Activated CD4-positive, alpha-beta memory T cell treated with anti-CD3 and anti-CD28 coated beads, Interleukin-2, amount 10 ng/mL, durations not matched to agents 7 days and 5 days (primary cell): ENCODE data around the gene TRPM5. TPM values are rescaled to one million over a fixed set of nuclear protein-coding genes. Genes with fewer than 3 reads are reported as not detected.
"Not testable (repeated sequence)": the region's sequence is repeated elsewhere in the genome, so short reads cannot be mapped to it uniquely, and the experiment has no call there.

ENCODE experiments used
- CTCF ChIA-PET: fragments of 350-600 bp; sonication (Branson Sonifier 250); formaldehyde crosslinking; loops from one replicate; lab custom pipeline; 2021; ENCODE audit warnings: antibody characterized with exemption, inconsistent platforms; lab: Charles Lee
- POLR2A ChIA-PET: fragments of 350-600 bp; sonication (Branson Sonifier 250); formaldehyde crosslinking; loops from one replicate; lab custom pipeline; 2021; ENCODE audit warnings: antibody characterized with exemption; lab: Charles Lee
- DNase-seq: peaks from one replicate; pipeline ENCODE4 v3.0.0-alpha.2; 2020
- H3K27ac Mint-ChIP-seq: one replicate; pipeline ENCODE4 v1.8.0; 2021; ENCODE audit warnings: mild to moderate bottlenecking, mixed read lengths
- H3K27me3 Mint-ChIP-seq: one replicate; pipeline ENCODE4 v1.8.0; 2021; ENCODE audit warnings: mixed read lengths
- H3K36me3 Mint-ChIP-seq: one replicate; pipeline ENCODE4 v1.8.0; 2021; ENCODE audit warnings: low read depth, mixed read lengths
- H3K4me1 Mint-ChIP-seq: one replicate; pipeline ENCODE4 v1.8.0; 2021; ENCODE audit warnings: mixed read lengths
- H3K4me3 Mint-ChIP-seq: one replicate; pipeline ENCODE4 v1.8.0; 2021; ENCODE audit warnings: mild to moderate bottlenecking, mixed read lengths
- H3K9me3 Mint-ChIP-seq: one replicate; pipeline ENCODE4 v1.8.0; 2021; ENCODE audit warnings: mixed read lengths
- total RNA-seq, 2 experiments: library from RNA; stranded (reverse); gene quantifications; one replicate each; pipeline ENCODE4 v1.2.3, GENCODE V29; 2021

The TRPM5 gene, protein sequence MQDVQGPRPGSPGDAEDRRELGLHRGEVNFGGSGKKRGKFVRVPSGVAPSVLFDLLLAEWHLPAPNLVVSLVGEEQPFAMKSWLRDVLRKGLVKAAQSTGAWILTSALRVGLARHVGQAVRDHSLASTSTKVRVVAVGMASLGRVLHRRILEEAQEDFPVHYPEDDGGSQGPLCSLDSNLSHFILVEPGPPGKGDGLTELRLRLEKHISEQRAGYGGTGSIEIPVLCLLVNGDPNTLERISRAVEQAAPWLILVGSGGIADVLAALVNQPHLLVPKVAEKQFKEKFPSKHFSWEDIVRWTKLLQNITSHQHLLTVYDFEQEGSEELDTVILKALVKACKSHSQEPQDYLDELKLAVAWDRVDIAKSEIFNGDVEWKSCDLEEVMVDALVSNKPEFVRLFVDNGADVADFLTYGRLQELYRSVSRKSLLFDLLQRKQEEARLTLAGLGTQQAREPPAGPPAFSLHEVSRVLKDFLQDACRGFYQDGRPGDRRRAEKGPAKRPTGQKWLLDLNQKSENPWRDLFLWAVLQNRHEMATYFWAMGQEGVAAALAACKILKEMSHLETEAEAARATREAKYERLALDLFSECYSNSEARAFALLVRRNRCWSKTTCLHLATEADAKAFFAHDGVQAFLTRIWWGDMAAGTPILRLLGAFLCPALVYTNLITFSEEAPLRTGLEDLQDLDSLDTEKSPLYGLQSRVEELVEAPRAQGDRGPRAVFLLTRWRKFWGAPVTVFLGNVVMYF (N-terminal part only)
- not detected for total RNA-seq

DNA sequence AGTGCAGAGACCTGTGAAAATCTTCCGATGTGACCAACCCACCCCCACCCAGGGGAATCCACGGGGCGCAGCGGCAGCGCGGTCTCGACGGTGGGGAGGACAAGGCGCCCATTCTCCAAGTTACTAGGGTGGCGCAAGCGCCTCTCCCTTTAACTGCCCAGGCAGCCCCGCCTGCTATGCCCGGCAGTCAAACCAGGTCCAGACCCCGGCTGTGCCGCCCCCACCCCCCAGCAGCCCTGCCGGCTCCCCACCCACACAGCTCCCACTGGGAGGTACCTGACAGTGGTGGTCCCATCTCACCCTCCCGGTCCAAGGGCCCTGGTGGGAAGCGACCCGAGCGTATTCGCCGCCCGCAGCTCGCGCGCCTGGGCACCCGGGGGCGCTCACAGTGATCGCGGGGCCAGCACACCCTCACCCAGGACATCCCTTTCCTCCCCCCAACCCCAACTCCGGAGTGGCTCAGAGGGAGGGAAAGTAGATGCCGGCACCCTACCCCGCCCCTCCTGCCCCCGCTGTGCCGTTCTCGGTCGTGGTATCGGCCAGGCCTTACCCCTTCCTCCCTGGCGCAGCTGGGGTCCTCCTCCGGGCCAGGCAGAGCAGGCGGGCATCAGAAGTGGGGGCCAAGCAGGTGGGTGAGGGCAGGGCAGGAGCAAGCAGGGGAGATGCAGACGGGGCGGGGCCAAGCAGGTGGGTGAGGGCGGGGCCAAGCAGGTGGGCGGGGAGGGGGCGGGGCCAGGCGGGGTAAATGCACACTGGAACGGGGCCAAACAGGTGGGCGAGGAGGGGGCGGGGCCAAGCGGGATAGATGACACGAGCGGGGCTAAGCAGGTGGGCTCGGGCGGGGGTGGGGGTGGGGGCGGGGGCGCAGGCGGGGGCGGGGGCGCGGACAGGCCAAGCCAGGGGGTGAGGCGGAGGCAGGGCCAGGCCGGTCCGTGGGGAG lies at the start of gene TRPM5:
Gene TRPM5, minus strand, starts transcription at position 634 of the 940 bp plus-strand sequence. CDS start 21,478 bp downstream, outside the sequence.
- Mint-ChIP-seq H3K27ac (peak within 1 kb of the TSS; percentile 71), H3K4me3 (peak within 1 kb of the TSS; percentile 89), H3K9me3 (no peaks in the 10 kb centered on the region), H3K27me3 (peaks cover 14% of the 10 kb centered on the region), H3K36me3 (no peaks in the 10 kb centered on the region), H3K4me1 (peaks cover 34% of the 10 kb centered on the region)
- DNase-seq: peak; percentile 72
- ChIA-PET POLR2A (interaction anchor here (1.5 to 2.3 kb wide), 2 partner anchors 21 to 23 kb away, joined by 3 to 10 read pairs; no protein-coding TSS in a partner anchor), CTCF (interaction anchor here (1.8 to 1.9 kb wide), 2 partner anchors 24 to 87 kb away, joined by 4 to 6 read pairs; no protein-coding TSS in a partner anchor)

DNA sequence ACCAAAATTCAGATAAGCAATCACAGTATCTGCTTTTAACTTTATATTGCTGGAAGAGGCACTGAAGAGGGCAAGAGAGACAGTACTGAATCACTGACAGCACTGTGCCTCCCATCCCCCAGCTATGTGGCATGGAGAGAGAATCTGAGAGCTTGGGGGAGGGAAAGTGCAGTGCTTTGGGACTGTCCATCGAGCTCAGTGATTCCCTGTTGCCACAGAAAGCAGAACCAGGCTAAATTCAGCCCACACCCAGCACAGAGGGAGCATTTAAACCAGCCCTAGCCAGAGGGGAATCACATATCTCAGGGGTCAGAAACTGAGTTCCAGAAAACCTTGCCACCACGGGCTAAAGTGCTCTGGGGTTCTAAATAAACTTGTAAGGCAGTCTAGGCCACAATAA lies 44.8 kb upstream of the TRPM5 start:
- CTCF ChIA-PET: no interaction called here
- no peak for DNase-seq
- H3K4me1 Mint-ChIP-seq: no peaks in the 10 kb centered on the region
- H3K9me3 Mint-ChIP-seq: peaks cover 43% of the 10 kb centered on the region
- POLR2A ChIA-PET: no interaction called here
- no peak overlapping the region for H3K27ac Mint-ChIP-seq
- peaks cover 36% of the 10 kb centered on the region for H3K36me3 Mint-ChIP-seq
- no peak overlapping the region for H3K4me3 Mint-ChIP-seq
- H3K27me3 Mint-ChIP-seq: peaks cover 3% of the 10 kb centered on the region

DNA sequence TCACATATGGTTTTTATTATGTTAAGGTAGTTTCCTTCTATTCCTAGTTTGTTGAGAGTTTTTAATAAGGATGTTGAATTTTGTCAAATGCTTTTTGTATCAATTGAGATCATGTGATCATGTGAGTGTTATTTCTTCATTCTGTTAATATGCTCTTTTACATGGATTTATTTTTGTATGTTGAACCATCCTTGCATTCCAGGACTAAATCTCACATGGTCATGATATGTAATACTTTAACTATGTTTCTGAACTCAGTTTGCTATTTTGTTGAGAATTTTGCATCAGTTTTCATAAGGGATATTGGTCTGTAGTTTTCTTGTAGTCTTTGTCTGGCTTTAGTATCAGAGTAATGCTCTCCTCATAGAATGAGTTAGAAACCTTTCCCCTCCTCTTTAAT lies 43.7 kb upstream of the TRPM5 start:
- CTCF ChIA-PET: no interaction called here
- Mint-ChIP-seq H3K27ac (no peak overlapping the region), H3K4me1 (no peaks in the 10 kb centered on the region)

DNA sequence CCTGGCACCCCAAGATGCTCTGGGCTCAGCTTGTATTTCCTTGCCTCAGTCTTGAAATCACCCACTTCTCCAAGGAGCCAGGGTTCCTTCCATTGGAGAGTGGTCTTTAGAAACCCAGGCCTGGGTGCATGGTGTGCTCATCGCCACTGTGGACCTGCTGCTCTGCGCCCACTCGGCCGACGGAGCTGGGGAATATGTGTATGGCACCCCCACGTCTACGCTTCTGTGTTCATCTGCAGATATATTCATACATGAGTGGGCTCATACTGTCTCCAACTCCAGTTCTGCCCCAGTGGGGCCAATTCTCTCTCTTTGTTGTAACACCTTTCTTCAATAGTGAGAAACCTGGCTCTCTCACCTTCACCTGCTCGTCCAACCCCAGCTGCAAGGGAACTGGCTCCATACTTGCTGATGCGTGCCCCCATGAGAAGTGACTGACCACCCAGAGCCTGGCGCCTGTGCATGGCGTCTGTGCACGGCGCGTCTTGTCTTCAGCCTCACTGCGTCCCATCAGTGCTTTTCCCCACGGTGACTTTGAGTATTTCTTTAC lies 40.3 kb upstream of the TRPM5 start:
- ChIA-PET POLR2A (no interaction called here), CTCF (no interaction called here)

More for the DNA sequence above, 43.7 kb upstream of the TRPM5 start:
- Mint-ChIP-seq H3K27me3 (peaks cover 3% of the 10 kb centered on the region), H3K4me3 (no peak overlapping the region), H3K9me3 (peaks cover 39% of the 10 kb centered on the region), H3K36me3 (peaks cover 35% of the 10 kb centered on the region)
- POLR2A ChIA-PET: no interaction called here
- no peak for DNase-seq

DNA sequence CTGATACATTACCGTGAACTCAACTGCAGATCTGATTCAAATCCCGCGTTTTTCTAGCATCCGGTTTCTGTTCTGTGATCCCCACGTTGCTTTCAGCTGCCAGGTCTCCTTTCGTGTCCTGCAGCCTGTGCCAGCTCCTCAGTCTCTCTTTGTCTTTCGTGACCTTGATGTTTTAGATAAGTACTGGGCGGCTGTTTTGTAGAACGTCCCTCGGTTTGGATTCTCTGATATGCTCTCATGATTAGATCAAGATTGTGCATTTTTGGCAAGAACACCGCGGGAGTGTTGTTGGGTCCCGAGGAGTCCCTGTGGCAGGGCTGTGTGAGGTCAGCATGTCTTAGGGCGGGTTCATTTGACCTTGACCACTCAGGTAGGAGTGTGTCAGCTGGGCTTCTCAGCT lies 39.1 kb upstream of the TRPM5 start:
- no peak overlapping the region for H3K4me3 Mint-ChIP-seq
- peaks cover 13% of the 10 kb centered on the region for H3K4me1 Mint-ChIP-seq
- POLR2A ChIA-PET: no interaction called here
- DNase-seq: no peak
- H3K27ac Mint-ChIP-seq: no peak overlapping the region
- H3K36me3 Mint-ChIP-seq: peaks cover 50% of the 10 kb centered on the region
- H3K27me3 Mint-ChIP-seq: no peaks in the 10 kb centered on the region
- CTCF ChIA-PET: no interaction called here
- H3K9me3 Mint-ChIP-seq: peaks cover 44% of the 10 kb centered on the region

More for the DNA sequence above, 40.3 kb upstream of the TRPM5 start:
- H3K27ac Mint-ChIP-seq: no peak overlapping the region
- H3K9me3 Mint-ChIP-seq: peaks cover 47% of the 10 kb centered on the region
- H3K36me3 Mint-ChIP-seq: peaks cover 46% of the 10 kb centered on the region
- no peak overlapping the region for H3K4me3 Mint-ChIP-seq
- peaks cover 13% of the 10 kb centered on the region for H3K4me1 Mint-ChIP-seq
- no peaks in the 10 kb centered on the region for H3K27me3 Mint-ChIP-seq
- DNase-seq: no peak

DNA sequence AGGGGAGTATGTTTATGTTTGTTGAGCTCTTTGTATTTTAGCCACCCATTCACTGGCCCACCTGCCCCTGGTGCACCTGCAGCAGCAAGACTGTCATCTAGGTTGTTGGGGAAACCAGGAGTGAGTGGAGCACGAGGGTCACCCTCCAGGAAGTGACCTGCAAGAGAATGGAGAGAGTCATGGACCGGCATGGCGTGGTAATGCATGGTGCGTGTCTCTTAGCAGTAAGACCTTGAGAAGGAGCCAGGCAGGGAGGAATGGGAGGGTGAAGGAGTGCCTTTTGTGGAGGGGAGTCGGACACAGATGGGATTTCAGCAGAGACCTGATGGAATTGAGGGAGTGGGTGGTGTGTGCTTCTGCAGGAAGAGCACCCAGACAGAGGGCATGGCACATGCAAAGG lies 38.4 kb upstream of the TRPM5 start:
- CTCF ChIA-PET: no interaction called here
- no peaks in the 10 kb centered on the region for H3K27me3 Mint-ChIP-seq
- POLR2A ChIA-PET: no interaction called here
- H3K4me1 Mint-ChIP-seq: peaks cover 13% of the 10 kb centered on the region
- DNase-seq: no peak
- peaks cover 42% of the 10 kb centered on the region for H3K9me3 Mint-ChIP-seq
- no peak overlapping the region for H3K4me3 Mint-ChIP-seq
- no peak overlapping the region for H3K27ac Mint-ChIP-seq
- H3K36me3 Mint-ChIP-seq: peaks cover 49% of the 10 kb centered on the region

DNA sequence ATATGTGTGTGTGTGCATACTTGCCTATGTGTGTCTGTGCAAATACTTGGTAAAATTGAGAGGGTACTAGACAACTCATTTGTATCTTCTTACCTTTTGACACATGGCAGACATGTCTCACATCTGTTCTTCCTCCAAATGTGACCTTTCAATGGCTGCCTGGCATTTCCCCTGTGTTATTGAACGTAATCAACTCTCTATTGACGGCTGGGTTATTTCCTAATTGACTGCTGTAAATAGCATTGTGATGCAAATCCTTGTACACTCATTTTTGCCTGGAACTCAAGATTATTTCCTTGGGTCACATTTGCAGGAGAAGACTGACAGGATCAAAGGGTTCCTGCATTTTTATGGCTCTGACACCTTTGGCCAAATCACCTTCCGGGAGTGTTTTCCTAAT lies 37.9 kb upstream of the TRPM5 start:
- Mint-ChIP-seq H3K4me1 (peaks cover 13% of the 10 kb centered on the region), H3K27ac (no peak overlapping the region), H3K4me3 (no peak overlapping the region), H3K27me3 (no peaks in the 10 kb centered on the region), H3K9me3 (peaks cover 42% of the 10 kb centered on the region), H3K36me3 (peaks cover 51% of the 10 kb centered on the region)
- no peak for DNase-seq
- CTCF ChIA-PET: no interaction called here
- POLR2A ChIA-PET: no interaction called here

DNA sequence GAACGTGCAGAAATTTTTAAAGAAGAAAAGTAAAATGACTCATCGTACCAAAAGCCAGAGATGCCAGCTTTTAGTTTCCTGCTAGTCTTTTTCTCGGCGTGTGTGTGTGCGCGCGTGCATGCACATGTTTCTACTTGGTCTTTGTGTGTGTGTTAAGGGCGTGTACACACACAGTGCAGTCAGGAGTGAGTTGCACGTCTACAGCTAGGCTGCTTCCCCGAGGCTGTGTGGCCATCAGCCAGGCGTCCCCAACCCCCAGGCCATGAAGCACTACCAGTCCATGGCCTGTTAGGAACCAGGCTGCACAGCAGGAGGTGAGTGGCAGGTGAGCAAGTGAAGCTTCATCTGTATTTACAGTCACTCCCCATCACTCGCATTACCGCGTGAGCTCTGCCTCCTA lies 36.9 kb upstream of the TRPM5 start:
- Mint-ChIP-seq H3K27me3 (no peaks in the 10 kb centered on the region), H3K9me3 (peaks cover 36% of the 10 kb centered on the region), H3K4me1 (peaks cover 13% of the 10 kb centered on the region), H3K36me3 (peaks cover 51% of the 10 kb centered on the region), H3K27ac (no peak overlapping the region), H3K4me3 (no peak overlapping the region)
- ChIA-PET CTCF (no interaction called here), POLR2A (no interaction called here)
- DNase-seq: no peak

DNA sequence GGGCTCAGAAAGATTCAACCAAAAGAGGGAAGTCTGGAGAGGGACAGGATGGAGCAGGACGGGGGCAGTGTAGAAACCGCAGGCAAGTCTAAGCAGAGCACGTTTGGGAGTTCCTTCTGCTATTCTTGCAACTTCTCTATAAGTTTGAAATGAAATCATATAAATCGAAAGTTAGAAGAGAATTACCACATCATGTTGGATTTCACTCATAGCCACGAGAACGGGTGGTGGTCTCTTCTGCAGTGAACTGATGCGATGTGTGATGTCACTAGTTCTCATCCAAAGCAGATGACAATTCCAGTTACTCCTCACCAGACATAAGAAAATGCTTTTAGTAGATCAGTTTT lies 36.5 kb upstream of the TRPM5 start:
- Mint-ChIP-seq H3K36me3 (peaks cover 47% of the 10 kb centered on the region), H3K4me3 (no peak overlapping the region), H3K4me1 (peaks cover 13% of the 10 kb centered on the region), H3K9me3 (peaks cover 34% of the 10 kb centered on the region), H3K27me3 (no peaks in the 10 kb centered on the region), H3K27ac (no peak overlapping the region)
- ChIA-PET POLR2A (no interaction called here), CTCF (no interaction called here)
- DNase-seq: no peak

DNA sequence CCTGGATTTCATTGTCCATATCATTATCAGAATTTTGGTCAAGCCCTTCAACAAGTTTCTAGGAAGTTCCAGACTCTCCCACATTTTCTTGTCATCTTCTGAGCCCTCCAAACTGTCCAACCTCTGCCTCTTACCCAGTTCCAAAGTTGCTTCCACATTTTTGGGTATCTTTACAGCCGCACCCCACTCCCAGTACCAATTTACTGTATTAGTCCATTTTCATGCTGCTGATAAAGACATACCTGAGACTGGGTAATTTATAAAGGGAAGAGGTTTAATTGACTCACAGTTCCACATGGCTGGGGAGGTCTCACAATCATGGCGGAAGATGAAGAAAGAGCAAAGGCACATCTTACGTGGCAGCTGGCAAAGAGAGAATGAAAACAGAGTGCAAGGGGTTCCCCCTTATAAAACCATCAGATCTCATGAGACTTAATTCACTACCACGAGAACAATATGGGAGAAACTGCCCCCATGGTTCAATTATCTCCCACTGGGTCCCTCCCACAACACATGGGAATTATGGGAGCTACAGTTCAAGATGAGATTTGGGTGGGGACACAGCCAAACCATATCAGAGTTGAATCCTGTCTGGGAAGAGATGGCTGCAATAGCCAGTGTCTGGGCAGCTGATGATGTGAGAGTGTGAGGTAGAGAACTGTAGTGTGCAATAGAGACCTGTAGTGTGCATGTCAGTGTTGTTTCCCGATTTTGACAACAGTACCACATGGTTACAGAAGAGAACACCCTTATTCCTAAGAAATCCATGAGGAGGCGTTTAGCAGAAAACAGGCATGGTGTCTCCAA lies 36.0 kb upstream of the TRPM5 start:
- H3K9me3 Mint-ChIP-seq: peaks cover 29% of the 10 kb centered on the region
- H3K36me3 Mint-ChIP-seq: peaks cover 43% of the 10 kb centered on the region
- H3K27ac Mint-ChIP-seq, DNase-seq, H3K27me3 Mint-ChIP-seq, H3K4me3 Mint-ChIP-seq, POLR2A ChIA-PET, CTCF ChIA-PET: not testable (repeated sequence)
- H3K4me1 Mint-ChIP-seq: peaks cover 13% of the 10 kb centered on the region

DNA sequence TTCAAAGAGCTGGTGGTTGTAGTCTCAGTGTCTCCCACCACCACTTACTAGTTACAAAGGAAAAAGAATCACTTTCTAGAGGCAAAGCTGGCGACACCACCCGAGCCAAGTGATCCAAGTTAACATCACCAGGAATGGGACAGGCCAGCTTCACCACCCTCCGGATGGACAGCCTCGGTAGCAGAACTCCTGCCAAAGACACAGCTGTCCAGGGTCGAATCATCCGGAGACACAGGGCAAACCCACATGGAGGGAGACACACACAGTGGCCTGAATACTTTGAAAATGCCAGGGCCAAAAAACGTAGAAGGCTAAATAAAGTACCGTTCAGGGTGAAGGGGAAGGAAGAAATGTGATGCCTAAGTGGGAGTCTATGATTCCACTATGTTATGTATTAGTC lies 33.6 kb upstream of the TRPM5 start:
- no peak overlapping the region for H3K4me3 Mint-ChIP-seq
- H3K36me3 Mint-ChIP-seq: peaks cover 36% of the 10 kb centered on the region
- H3K27me3 Mint-ChIP-seq: no peaks in the 10 kb centered on the region
- H3K4me1 Mint-ChIP-seq: peaks cover 13% of the 10 kb centered on the region
- H3K9me3 Mint-ChIP-seq: peaks cover 28% of the 10 kb centered on the region
- DNase-seq: no peak
- POLR2A ChIA-PET: no interaction called here
- H3K27ac Mint-ChIP-seq: no peak overlapping the region
- CTCF ChIA-PET: interaction anchor here (0.9 kb wide), 1 partner anchor 498 kb away, joined by 3 read pairs; no protein-coding TSS in a partner anchor

DNA sequence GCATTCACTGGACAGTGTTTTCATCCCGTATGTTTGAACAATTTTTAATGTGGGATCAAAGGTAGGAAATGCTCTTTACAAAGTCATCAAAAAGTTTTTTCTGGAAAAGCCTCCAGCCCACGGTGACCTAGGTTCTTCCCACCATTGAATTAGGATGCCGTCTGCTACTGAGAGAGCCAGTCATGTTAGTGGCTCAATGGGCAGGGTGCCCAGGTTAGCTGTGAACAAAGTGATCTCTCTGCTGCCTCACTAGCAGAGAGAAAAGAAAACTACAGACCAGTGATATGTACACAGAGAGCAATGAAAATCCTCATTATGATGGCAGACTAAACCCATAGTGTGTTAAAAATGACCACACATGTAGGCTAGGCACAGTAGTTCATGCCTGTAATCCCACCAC lies 32.9 kb upstream of the TRPM5 start:
- Mint-ChIP-seq H3K36me3 (peaks cover 36% of the 10 kb centered on the region), H3K4me1 (peaks cover 13% of the 10 kb centered on the region), H3K27me3 (no peaks in the 10 kb centered on the region), H3K4me3 (no peak overlapping the region), H3K9me3 (peaks cover 28% of the 10 kb centered on the region), H3K27ac (no peak overlapping the region)
- no peak for DNase-seq
- ChIA-PET POLR2A (no interaction called here), CTCF (interaction anchor here (0.9 kb wide), 1 partner anchor 498 kb away, joined by 3 read pairs; no protein-coding TSS in a partner anchor)
